PC-3 (cell line): Measurements from ENCODE around the gene MAP1LC3B2. TPM values are rescaled to one million over a fixed set of nuclear protein-coding genes. Genes with fewer than 3 reads are reported as not detected.

Experiments used
- ATAC-seq: fragments of 200-7000 bp; cut with Tn5 transposase; 2 replicates; pipeline ENCODE4 v1.9.1; 2020; ENCODE audit warnings: mild to moderate bottlenecking, moderate library complexity
- BruUV-seq: library from RNA; stranded (reverse); fragments of 400-500 nt; replicated peaks from 2 replicates; lab custom pipeline; 2021; lab: Mats Ljungman, UMichigan
- CTCF ChIA-PET: fragments of 300-600 bp; sonication (Branson Sonifier 250); formaldehyde crosslinking; loops from one replicate; lab custom pipeline; 2022; ENCODE audit warnings: antibody characterized with exemption; lab: Charles Lee
- POLR2A ChIA-PET: fragments of 300-600 bp; sonication (Branson Sonifier 250); formaldehyde crosslinking; loops from one replicate; lab custom pipeline; 2022; ENCODE audit warnings: antibody characterized with exemption; ENCODE audit not compliant: unreplicated experiment; lab: Charles Lee
- DNase-seq: peaks from one replicate; pipeline ENCODE4 v3.0.0-alpha.2; 2015
- H2AFZ ChIP-seq: fragments of 300-600 bp; sonication (generic); 2 replicates; pipeline ENCODE4 v1.6.0; 2016; ENCODE audit warnings: antibody characterized with exemption, low read length
- H3F3A ChIP-seq: fragments of 300-600 bp; sonication (generic); one replicate; pipeline ENCODE4 v1.6.0; 2017; ENCODE audit warnings: antibody characterized with exemption, low read length, control low read depth, mild to moderate bottlenecking; ENCODE audit not compliant: unreplicated experiment
- H3K27ac ChIP-seq: fragments of 300-600 bp; sonication (generic); 2 replicates; pipeline ENCODE4 v1.5.1; 2016; ENCODE audit warnings: mild to moderate bottlenecking, low read length
- H3K27me3 ChIP-seq: fragments of 300-600 bp; sonication (generic); 2 replicates; pipeline ENCODE4 v1.6.1; 2016; ENCODE audit warnings: low read length, mixed read lengths
- H3K36me3 ChIP-seq: fragments of 300-600 bp; sonication (generic); 2 replicates; pipeline ENCODE4 v1.6.1; 2016; ENCODE audit warnings: low read depth, mixed run types, low read length, mixed read lengths
- H3K4me1 ChIP-seq: fragments of 300-600 bp; sonication (generic); 2 replicates; pipeline ENCODE4 v1.5.1; 2016; ENCODE audit warnings: low read length; ENCODE audit not compliant: insufficient read depth
- H3K4me2 ChIP-seq: fragments of 300-600 bp; sonication (generic); 2 replicates; pipeline ENCODE4 v1.6.0; 2016; ENCODE audit warnings: low read length
- H3K4me3 ChIP-seq: fragments of 300-600 bp; sonication (generic); 2 replicates; pipeline ENCODE4 v1.5.1; 2016; ENCODE audit warnings: mild to moderate bottlenecking, low read length, mixed read lengths
- H3K79me2 ChIP-seq: fragments of 300-600 bp; sonication (generic); 2 replicates; pipeline ENCODE4 v1.6.1; 2017; ENCODE audit warnings: low read length, mixed read lengths
- H3K9ac ChIP-seq: fragments of 300-600 bp; sonication (generic); 2 replicates; pipeline ENCODE4 v1.6.0; 2016; ENCODE audit warnings: mild to moderate bottlenecking, low read length
- H3K9me2 ChIP-seq: fragments of 300-600 bp; sonication (generic); replicated peaks from 2 replicates; pipeline ENCODE4 v1.6.1; 2016; ENCODE audit warnings: mixed run types, low read length, mixed read lengths
- H3K9me3 ChIP-seq: fragments of 300-600 bp; sonication (generic); 2 replicates; pipeline ENCODE4 v1.6.1; 2016; ENCODE audit warnings: low read length, mixed read lengths
- H4K20me1 ChIP-seq: fragments of 300-600 bp; sonication (generic); 2 replicates; pipeline ENCODE4 v1.6.1; 2016; ENCODE audit warnings: low read length, mixed read lengths
- CTCF ChIP-seq: fragments of 300-600 bp; sonication (generic); conservative IDR thresholded peaks from 2 replicates; pipeline ENCODE4 v1.5.1; 2017; ENCODE audit warnings: antibody characterized with exemption, low read depth, mild to moderate bottlenecking, low read length
- EZH2 ChIP-seq: fragments of 300-600 bp; sonication (generic); IDR thresholded peaks from one replicate; pipeline ENCODE4 v1.6.1; 2017; ENCODE audit warnings: antibody characterized with exemption, mild to moderate bottlenecking, low read length; ENCODE audit not compliant: unreplicated experiment
- EZH2phosphoT487 ChIP-seq: fragments of 300-600 bp; sonication (generic); IDR thresholded peaks from 2 replicates; pipeline ENCODE4 v1.6.1; 2018; ENCODE audit warnings: mild to moderate bottlenecking, antibody characterized with exemption, low read length, borderline replicate concordance
- intact Hi-C: fragments of 100-400 bp; cut with micrococcal nuclease; formaldehyde crosslinking; loops from 2 replicates; pipeline ENCODE4 v1.9.0; 2023
- total RNA-seq: library from RNA; depleted of rRNA; stranded (reverse); fragments of >200 nt; gene quantifications from 2 replicates; pipeline ENCODE4 v1.2.3, GENCODE V29; 2014

Gene MAP1LC3B2
- total RNA-seq, 1 experiment from 2014 or later = not detected

GRCh38 chr12:116607039-116607438, 47.9 kb downstream of the MAP1LC3B2 start:
- Histone ChIP-seq H3K9me3 (no peaks in the 10 kb centered on the region), H3K9me2 (no peaks in the 10 kb centered on the region), H3K9ac (no peak overlapping the region), H3F3A (no peaks in the 10 kb centered on the region), H3K27me3 (no peaks in the 10 kb centered on the region), H3K79me2 (no peaks in the 10 kb centered on the region), H4K20me1 (no peaks in the 10 kb centered on the region), H3K4me3 (no peak overlapping the region), H3K4me1 (peaks cover 17% of the 10 kb centered on the region), H3K36me3 (no peaks in the 10 kb centered on the region), H3K27ac (no peak overlapping the region), H2AFZ (no peak overlapping the region), H3K4me2 (no peak overlapping the region)
- intact Hi-C loops = loop anchor here (10.0 kb wide), 1 partner anchor 88 kb away; no protein-coding TSS in a partner anchor
- ATAC-seq (peak; percentile 62), DNase-seq (peak; percentile 59)
- POLR2A ChIA-PET = interaction anchor here (0.7 kb wide), 1 partner anchor 484 kb away, joined by 3 read pairs; no protein-coding TSS in a partner anchor
- no TSS peak for BruUV-seq
- CTCF ChIA-PET = no interaction called here
- TF ChIP-seq EZH2phosphoT487 (no peak), CTCF (no peak), EZH2 (no peak)

- ChIA-PET POLR2A (no interaction called here), CTCF (no interaction called here)
- TF ChIP-seq EZH2 (no peak), EZH2phosphoT487 (no peak), CTCF (peak; percentile 62)
- intact Hi-C loops = loop anchor here (10.0 kb wide), 1 partner anchor 85 kb away; no protein-coding TSS in a partner anchor
- no peak overlapping the region for H2AFZ ChIP-seq
- H3K9ac ChIP-seq = no peak overlapping the region
- no TSS peak for BruUV-seq
- H3K4me1 ChIP-seq = peaks cover 17% of the 10 kb centered on the region
- H3K9me3 ChIP-seq = no peaks in the 10 kb centered on the region
- H3K79me2 ChIP-seq = no peaks in the 10 kb centered on the region
- H3K27me3 ChIP-seq = no peaks in the 10 kb centered on the region
- no peaks in the 10 kb centered on the region for H3F3A ChIP-seq
- no peak overlapping the region for H3K4me2 ChIP-seq
- H3K27ac ChIP-seq = no peak overlapping the region
- H4K20me1 ChIP-seq = no peaks in the 10 kb centered on the region
- H3K36me3 ChIP-seq = no peaks in the 10 kb centered on the region
- H3K4me3 ChIP-seq = no peak overlapping the region
- peak; percentile 40 for DNase-seq
- no peaks in the 10 kb centered on the region for H3K9me2 ChIP-seq
- no peak for ATAC-seq
These were observed 50.3 kb downstream of the MAP1LC3B2 start for GRCh38 chr12:116609319-116610114.
